SK-N-DZ (cell line): ENCODE results near the gene MAP1LC3B2. TPM values are rescaled to one million over a fixed set of nuclear protein-coding genes. Genes with fewer than 3 reads are reported as not detected.

Experiments
- DNase-seq: peaks from one replicate; pipeline ENCODE4 v3.0.0-alpha.2; 2015; ENCODE audit warnings: low spot score
- polyA plus RNA-seq, 2 experiments: library from polyadenylated mRNA; depleted of rRNA; stranded (reverse); fragments of >200 nt; gene quantifications; 2 replicates each; pipeline ENCODE4 v1.2.3, GENCODE V29; 2014

The MAP1LC3B2 gene
- polyA plus RNA-seq (2014; cell fraction: cytosol; rRNA removed), result not detected in 2 replicates
- not detected in 2 replicates for polyA plus RNA-seq (2014; cell fraction: nucleus; rRNA removed)

DNA sequence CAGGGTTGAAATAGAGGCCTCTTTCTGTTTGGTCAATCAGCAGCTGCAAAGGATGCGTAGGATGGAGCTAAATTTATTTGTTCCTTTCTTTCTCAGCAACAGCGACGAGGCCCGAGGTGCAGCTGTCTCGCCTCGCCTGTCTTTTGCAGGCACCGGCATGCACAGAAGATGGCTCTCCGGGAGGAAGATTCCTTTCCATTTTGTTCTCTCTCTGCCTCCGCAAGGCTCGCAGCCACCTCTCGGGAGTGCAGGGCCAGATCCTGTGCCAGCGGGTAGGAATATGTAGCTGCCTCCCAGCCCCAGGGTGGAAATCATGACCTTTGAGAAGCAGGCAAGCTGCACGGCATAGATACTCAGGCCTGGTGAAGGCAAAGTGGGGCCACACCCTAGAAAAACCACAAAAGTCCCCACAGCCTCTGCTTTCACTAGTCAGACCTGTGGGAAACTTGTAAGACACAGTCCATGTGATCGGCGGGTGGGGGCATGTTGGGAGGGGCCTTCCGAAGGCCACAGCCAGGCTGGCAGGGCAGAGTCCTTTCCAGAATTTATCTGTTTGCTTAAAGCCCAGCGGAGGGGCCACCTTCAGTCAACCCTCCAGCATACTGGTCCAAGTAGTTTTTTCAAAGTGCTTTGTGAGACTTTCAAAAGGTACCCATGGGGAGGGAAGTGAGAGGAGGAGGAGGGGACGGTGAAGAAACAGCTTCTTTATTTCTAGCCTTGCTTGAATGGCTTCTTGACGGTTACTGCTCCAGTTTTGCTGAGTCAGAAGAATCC, at the start of gene MAP1LC3B2:
Gene MAP1LC3B2, plus strand, starts transcription at position 220 of the 774 bp plus-strand sequence. CDS start 16,562 bp downstream, outside the sequence.
- DNase-seq, result no peak

GRCh38 chr12:116513944-116514343, 45.2 kb upstream of the MAP1LC3B2 start:
- DNase-seq, result no peak

DNA sequence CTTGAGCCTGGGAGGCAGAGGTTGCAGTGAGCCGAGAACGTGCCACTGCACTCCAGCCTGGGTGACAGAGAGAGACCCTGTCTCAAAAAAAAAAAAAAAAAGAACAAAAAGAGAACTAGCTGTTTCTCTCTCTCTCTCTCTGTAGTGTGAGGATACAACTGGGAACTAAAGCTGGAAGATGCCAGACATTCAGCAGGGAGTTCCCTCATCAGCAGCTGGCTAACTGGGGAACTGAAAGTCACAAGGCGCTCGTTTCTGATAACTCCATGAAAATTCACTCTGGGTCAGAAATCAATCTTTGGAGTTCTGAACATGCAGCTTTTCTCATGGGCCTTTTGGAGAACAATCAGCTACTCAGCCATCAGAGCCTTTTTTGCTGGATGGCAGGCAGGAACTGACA, 43.5 kb upstream of the MAP1LC3B2 start:
- no peak for DNase-seq

- no peak for DNase-seq
These were observed 42.5 kb upstream of the MAP1LC3B2 start for GRCh38 chr12:116516657-116517056.

GRCh38 chr12:116517431-116518045, 41.6 kb upstream of the MAP1LC3B2 start:
- no peak for DNase-seq

DNA sequence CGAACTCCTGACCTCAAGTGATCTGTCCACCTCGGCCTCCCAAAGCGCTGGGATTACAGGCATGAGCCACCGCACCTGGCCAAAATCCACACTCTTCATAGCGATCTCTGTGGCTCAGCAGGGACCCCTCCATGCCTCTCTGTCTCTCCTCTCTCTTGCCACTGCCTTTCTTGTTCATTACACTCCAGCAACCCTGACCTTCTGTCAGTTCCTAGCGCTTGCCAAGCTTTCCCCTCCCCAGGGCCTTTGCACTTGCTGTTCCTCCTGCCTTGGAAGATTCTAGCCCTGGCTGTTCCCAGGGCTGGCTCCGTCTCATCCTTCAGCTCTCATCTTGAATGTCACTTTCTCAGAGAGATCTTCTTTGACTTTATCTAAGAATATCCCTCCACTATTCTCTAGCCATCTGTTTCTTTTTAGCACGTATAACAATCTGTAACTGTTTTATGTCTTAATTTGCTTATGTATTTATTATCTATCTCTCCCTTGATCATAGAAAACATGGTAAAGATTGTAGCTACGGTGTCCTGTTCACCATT, 38.9 kb upstream of the MAP1LC3B2 start:
- no peak for DNase-seq

GRCh38 chr12:116520801-116521471, 38.2 kb upstream of the MAP1LC3B2 start:
- DNase-seq, result peak; percentile 50

GRCh38 chr12:116524311-116524710, 34.9 kb upstream of the MAP1LC3B2 start:
- DNase-seq, result no peak

GRCh38 chr12:116524964-116525379, 34.2 kb upstream of the MAP1LC3B2 start:
- DNase-seq, result no peak

- DNase-seq, result no peak
These were observed 33.7 kb upstream of the MAP1LC3B2 start for GRCh38 chr12:116525418-116526001.

- DNase-seq, result no peak
These were observed 31.1 kb upstream of the MAP1LC3B2 start for GRCh38 chr12:116528065-116528464.

DNA sequence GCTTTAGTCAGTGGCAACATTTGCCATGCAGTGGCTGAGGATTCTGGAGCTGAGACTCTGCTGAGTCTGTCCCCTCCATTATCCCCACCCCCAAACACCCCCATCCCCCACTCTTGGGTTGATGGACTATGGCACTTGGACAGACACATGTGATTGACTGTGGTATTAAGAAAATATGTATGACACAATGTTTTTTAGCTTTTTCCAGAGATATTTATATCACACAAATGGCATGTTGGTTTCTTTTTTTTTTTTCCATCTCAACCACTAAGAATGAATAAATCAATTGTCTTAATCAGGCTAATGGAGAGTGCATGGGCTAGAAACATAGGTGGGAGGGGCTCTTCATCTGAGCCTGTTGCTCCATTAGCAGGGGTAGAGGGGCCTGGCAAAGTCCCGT, 30.7 kb upstream of the MAP1LC3B2 start:
- no peak for DNase-seq

GRCh38 chr12:116529048-116529447, 30.1 kb upstream of the MAP1LC3B2 start:
- no peak for DNase-seq

- no peak for DNase-seq
These were observed 29.5 kb upstream of the MAP1LC3B2 start for GRCh38 chr12:116529686-116530085.

DNA sequence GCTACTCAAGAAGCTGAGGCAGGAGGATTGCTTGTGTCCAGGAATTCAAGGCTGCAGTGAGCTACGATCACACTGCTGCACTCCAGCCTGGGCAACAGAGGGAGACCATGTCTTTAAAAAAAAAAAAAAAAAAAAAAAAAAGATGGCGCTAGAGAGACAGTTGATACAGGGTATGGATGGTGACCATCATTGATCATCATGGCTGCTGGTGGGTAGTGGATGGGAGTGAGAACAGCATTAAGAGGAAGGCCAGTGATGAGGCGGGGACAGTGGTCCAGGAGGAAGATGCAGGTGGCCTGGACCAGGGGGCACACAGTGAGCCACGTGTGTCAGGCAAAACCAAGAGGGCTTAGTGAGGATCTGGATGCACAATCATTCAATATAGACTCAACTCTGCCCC, 26.8 kb upstream of the MAP1LC3B2 start:
- no peak for DNase-seq

DNA sequence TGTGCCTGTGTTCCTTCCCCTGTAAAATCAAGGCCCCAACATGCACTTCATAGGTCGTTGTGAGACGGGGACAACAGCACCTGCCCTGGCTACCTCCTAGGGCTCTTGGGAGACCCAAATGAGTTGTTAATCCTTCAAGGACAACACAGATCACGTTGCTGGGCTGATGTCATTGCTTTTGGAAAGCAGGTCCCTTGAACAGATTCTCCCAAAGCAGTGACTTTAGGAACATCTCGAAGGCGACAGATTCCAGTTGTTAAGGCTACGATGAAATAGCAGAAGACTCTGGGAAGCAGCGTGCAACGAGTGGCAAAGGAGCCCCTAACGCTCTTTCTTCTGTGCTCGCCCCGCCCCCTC, 26.2 kb upstream of the MAP1LC3B2 start:
- no peak for DNase-seq

DNA sequence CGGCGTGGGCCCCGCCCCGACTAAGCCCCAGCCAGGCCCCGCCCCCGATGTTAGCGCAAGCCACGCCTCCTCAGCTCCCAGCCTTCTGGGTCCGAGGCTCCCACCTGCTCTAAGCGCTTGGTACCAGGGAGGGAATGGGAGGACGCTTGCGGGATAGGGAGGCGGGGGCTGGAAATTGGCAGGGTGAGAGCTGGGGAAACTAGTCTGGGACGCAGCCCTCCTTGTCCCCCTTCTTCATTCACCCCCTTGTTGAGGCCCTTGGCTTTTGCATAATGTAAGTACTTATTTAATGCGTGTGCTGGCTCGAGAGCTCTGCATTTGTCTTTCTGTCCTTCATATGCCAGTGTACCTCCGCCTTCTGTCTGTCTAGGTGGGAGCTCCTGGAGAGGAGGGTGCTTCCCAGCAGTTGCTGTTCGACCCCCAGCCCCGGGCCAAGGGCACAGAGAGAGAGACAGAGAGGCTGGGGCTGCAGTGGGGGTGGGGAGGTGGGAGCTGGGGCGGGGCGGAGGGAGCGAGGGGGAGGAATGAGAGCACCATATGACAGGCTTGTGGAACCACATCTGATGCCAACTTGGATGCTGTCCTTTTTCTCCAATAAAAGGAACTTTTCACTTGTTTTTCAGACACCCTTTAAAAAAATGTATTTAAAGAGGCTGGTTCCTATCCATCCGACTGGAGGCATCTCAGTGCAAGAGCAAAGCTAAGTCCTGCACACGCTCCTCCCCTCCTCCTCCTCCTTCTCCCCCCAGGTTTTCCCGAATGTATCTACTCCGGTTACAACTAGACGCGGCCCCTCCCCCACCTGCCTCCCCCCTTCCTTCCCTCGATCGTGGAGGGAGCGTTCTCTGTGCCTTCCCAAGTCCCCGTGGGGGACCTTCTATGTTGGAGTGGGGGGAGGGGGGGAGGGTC, 25.6 kb upstream of the MAP1LC3B2 start:
- DNase-seq, result peak; percentile 82

DNA sequence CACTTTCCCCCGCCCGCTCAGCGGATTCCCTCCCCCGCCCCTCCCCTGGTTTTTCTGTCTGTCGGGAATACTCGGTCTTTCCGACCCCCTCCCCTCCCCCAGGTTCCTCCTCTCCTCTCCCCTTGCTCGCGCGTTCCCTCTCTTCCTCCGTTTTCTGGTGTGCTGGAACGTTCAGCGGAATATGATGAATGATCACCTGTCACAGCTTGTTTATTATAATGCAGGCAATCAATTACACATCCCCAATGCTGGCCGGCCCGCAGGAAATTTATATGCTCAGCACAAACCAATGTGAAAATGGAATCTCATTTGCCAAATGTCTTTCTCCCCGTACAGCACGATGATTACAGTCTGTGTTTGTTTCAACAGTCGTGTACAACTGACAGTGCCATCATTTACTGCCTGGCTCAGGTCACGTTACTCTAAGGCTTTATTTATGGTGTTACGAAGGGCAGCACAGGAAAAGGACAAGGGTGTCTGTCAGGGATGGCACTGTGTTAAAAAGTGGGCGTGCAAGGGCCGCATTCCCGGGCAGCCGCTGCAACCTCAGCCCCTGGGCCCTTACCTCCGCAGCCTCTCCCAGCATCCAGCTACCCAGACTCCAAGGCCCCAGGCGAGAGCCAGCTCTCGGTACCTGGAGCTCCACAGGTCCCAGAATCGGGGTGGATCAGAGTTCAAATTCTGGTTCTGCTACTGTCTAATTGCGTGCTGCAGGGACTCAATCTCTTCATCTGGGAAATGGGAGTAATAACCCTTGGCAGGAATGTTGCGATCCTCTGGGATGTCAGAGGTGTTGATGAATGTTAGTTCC, 24.7 kb upstream of the MAP1LC3B2 start:
- peak; percentile 71 for DNase-seq

DNA sequence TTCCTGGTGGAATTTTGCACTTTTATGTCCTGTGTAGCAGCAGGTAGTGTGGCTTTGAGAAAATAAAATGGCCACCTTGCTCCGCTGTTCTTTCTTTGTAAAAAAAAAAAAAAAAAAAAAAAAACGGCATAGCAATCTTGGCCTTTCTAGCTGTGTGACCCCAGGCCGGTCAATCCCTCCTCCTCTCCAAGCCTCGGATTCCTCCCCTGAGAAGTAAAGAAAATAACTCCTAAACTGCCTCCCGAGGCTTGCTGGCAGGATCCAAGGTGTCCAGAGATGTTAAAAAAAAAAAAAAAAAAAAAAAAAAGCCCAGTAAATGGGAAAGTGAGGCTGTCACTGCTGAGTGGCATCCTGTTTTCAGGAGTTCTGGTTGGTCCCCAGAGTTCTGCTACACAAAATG, 23.9 kb upstream of the MAP1LC3B2 start:
- DNase-seq, result no peak
